HG02884 (cell line): Measurements from ENCODE around the gene ADAMTS8.

ENCODE experiments used
- ATAC-seq: cut with Tn5 transposase; IDR thresholded peaks from one replicate; pipeline ENCODE4 v1.9.1; 2021; ENCODE audit warnings: mild to moderate bottlenecking, moderate library complexity; ENCODE audit not compliant: unreplicated experiment

Gene ADAMTS8

GRCh38 chr11:130421199-130421585 lies 7.2 kb downstream of the ADAMTS8 start:
- no peak for ATAC-seq

- ATAC-seq, result no peak
Observed at GRCh38 chr11:130420478-130421198, 7.8 kb downstream of the ADAMTS8 start.

DNA sequence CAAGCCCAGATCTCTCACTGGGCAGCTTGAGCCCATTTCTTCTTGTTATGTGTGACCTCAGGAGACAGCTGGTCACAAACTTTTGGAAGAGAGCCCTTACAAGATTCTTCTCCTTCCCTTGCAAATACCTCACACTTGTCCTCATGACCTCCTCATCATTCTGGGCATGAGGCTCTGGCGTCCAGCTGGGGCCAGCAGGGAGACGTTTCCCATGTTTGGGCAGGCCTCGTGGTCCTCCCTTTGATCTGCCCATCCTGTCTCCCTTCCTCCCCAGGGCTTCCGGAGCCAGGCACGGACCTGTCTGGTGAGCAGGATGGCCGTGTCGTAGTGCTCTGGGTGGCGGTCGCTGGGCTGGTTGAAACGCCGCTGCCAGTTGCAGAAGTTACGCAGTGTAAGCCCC lies 9.7 kb downstream of the ADAMTS8 start:
- no peak for ATAC-seq

DNA sequence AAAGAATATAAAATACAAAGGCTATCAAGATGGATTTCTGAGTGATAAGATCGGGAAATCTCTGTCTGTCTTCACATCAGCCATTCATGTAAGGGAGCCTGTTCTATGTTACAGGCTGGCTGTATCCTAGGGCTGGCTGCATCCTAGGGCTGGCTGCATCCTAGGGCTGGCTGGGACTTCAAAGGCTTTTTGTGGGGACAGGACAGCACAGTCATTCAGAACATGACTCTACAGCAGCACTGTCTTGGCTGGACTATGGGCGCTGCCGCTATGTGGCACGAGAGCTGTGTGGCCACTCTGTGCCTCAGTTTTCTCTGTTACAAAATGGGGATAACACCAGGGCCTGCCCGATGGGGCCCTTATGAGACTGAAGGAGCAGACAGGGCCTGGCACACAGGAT lies 10.2 kb downstream of the ADAMTS8 start:
- no peak for ATAC-seq

- ATAC-seq, result no peak
Observed at GRCh38 chr11:130416906-130417305, 11.5 kb downstream of the ADAMTS8 start.

- no peak for ATAC-seq
Observed at GRCh38 chr11:130416530-130416882, 11.9 kb downstream of the ADAMTS8 start.

GRCh38 chr11:130415731-130416529 lies 12.5 kb downstream of the ADAMTS8 start:
- ATAC-seq, result no peak

DNA sequence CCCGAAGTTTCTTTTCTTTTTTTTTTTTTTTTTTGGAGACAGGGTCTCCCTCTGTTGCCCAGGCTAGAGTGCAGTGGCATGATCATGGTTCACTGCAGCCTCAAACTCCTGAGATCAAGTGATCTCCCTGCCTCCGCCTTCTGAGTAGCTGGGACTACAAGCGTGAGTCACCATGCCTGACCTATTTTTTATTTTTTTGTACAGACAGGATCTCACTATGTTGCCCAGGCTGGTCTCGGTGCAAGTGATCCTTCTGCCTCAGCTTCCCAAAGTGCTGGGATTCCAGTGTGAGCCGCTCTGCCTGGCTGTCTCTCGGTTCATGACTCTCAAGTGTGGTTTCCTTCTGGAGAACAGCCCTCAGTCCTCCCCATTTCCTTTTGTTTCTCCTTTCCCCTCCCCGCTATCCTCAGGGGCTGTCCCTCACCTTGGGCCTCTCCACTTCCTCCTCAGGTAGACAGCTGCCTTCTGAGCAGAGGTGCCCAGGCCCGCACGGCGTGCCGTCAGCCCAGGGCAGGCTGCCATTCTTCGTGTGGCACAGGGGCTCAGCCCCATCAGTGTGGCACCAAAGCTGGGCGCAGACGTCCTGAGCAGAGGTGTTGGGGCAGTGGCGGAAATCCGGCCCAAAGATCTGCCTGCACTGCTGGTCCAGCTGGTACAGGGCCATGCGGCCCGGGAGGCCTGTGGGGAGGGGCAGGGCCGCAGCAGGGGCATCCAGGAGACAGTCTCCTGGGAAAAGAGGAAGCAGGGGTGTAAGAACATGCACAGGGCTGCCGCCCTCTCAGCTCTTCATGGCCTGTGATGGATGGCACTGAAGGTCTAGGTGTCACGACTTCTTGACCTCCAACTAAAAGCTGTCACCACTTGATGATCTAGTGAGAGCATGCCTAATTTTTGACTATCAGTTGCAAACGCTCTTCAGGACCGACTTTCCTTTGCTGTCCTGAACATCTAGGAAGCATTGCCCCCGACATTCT lies 14.0 kb downstream of the ADAMTS8 start:
- ATAC-seq, result no peak

- no peak for ATAC-seq
Observed at GRCh38 chr11:130413405-130414106, 14.9 kb downstream of the ADAMTS8 start.

DNA sequence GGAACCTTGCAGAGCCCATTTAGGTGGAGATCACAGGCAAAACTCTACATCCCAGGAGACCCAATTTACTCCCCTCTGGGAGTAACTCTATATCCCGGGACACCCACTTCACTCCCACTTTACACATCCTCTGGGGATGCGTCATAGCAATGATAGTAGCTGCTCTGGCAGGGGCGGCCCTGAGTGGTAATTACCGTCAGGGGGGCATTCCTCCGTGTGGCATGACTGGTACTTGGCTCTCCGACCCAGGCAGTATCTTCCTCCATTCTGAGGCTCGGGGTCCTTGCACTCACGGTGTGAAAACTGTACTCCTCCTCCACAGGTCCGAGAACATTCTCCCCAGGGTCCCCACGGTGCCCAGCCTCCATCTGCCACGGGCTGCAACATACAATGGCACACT lies 17.2 kb downstream of the ADAMTS8 start:
- ATAC-seq, result no peak

GRCh38 chr11:130409594-130410388 lies 18.6 kb downstream of the ADAMTS8 start:
- ATAC-seq, result no peak

GRCh38 chr11:130408901-130409300 lies 19.5 kb downstream of the ADAMTS8 start:
- no peak for ATAC-seq

- ATAC-seq, result no peak
Observed at GRCh38 chr11:130408401-130408890, 20.0 kb downstream of the ADAMTS8 start.

DNA sequence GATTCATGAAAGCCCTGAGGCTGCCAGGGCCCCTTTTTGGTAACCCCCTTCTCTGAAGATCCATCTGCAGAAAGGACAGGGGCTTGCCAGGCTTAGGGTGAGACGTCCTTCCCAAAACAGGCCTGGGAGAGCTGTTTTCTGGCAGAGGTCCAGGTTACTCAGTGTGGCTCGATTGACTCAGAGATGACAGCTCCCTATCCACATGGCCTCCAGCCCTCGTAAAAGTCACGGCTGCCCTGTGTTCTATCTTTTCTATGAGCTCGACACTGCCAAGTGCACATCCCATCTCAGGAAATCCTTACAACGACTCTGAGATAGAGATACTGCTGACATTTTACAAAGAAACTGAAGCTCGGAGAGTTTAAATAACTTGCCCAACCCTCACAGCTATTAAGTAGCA lies 20.4 kb downstream of the ADAMTS8 start:
- ATAC-seq, result no peak

DNA sequence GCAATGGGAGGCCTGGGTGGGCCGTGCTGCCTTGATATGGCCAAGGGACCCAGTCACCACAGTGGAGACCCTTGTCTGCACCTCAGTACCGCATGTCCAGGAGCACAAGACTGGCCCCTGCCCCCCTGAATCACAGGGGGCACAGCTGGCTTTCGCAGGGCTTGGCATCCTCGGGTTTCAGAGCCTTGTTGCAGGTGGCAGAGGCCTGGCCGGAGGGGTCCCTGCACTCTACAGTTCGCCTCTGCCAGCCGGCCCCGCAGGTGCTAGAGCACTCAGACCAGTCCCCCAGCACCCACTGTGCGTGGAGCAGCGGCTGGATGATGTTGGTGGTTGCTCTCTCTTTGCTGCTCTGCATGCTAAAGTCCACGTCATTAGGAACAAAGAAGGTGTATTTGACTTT lies 23.0 kb downstream of the ADAMTS8 start:
- ATAC-seq, result no peak

DNA sequence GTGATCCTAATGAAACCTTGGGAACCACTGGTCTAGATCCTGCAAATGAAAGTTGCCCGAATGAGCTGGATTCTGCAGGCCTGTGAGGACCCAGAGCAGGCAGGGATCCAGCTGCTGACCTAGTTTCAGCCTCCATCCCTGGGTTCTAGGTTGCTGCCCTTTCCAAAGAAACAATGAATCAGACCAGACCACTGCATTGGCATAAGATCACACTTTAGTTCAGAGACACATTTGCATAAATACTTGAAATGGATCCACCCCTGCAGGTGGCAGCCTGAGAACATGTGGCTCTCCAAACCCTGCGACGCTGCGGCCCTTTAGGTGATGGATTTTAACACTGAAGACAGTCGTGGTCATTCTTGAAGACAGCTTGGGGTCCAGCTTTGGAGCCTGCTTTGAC lies 23.7 kb downstream of the ADAMTS8 start:
- ATAC-seq, result no peak

GRCh38 chr11:130403967-130404366 lies 24.4 kb downstream of the ADAMTS8 start:
- ATAC-seq, result no peak

DNA sequence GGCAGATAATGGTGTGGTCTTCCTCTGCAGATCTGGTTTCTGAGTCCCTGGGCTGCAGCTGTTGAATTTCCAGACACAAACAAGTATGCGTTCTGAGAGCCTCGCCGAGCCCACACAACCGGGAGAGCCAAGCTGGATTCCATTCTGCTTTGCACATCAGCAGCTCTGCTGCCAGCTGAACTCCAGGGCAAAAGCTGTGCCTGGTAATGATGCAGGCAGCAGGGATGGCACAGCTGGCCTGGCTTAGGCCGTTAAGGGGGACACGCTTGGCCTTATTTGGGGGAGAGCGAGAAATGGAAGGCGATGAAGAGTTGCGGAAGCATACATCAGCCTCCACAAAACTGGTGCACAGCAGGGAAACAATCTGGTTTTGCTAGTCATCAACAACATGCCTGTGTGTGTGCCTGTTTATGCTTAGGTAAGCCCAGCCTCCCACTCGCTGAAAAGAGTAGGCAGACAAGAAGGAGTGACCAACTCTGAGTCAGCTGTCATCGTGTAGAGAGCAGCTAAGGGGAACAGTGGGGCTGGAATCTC lies 25.1 kb downstream of the ADAMTS8 start:
- no peak for ATAC-seq

- ATAC-seq, result no peak
Observed at GRCh38 chr11:130402570-130402969, 25.8 kb downstream of the ADAMTS8 start.
